ENCODE data around the gene MTFR1L. TPM values are rescaled to one million over a fixed set of nuclear protein-coding genes. Genes with fewer than 3 reads are reported as not detected.

MTFR1L gene
- polyA plus RNA-seq, 3 donors: 67.3 to 73.5 (median 69.9) TPM

GRCh38 chr1:25861316-25862286 lies 41.8 kb downstream of the MTFR1L start:
- Mint-ChIP-seq H3K9me3 (peaks cover 0 to 4% (median 0%) of the 10 kb centered on the region in 7 donors), H3K36me3 (peaks cover 23 to 27% of the 10 kb centered on the region in 2 donors), H3K4me1 (peaks cover 53% of the 10 kb centered on the region), H3K27me3 (ENCODE audit: low read depth in 3 of 3) (peaks cover 0 to 3% (median 0%) of the 10 kb centered on the region in 3 donors), H3K27ac (peak overlapping the region; percentile 87 to 99 (median 93)), H3K4me3 (peak overlapping the region; percentile 92 to 94)
- Histone ChIP-seq H2AFZ (ENCODE audit: insufficient read depth, low read depth, low read length, poor library complexity, severe bottlenecking) (peak overlapping the region; percentile 65), H3K9ac (ENCODE audit: insufficient read depth, low read length, poor library complexity, severe bottlenecking) (peak overlapping the region; percentile 36), H3K27me3 (ENCODE audit: control insufficient read depth in 2 of 2, insufficient read depth in 2 of 2, low read length in 2 of 2) (no peaks in the 10 kb centered on the region), H3K9me3 (replicated peaks in 1 of 2; ENCODE audit: control insufficient read depth in 1 of 2, insufficient read depth in 1 of 2, low read length in 2 of 2) (no peaks in the 10 kb centered on the region), H3K79me2 (ENCODE audit: insufficient read depth, low read length) (peaks cover 39% of the 10 kb centered on the region), H3K4me1 (ENCODE audit: control insufficient read depth in 1 of 2, insufficient read depth in 2 of 2, low read length in 2 of 2) (peaks cover 35 to 57% of the 10 kb centered on the region in 2 donors), H3K27ac (ENCODE audit: low read depth in 1 of 2, low read length in 2 of 2) (peak overlapping the region; percentile 91 to 99), H3K4me2 (replicated peaks; ENCODE audit: extremely low read depth, low read length, poor library complexity, severe bottlenecking) (peak overlapping the region; percentile 100), H3K36me3 (replicated peaks in 1 of 2; ENCODE audit: control insufficient read depth in 1 of 2, insufficient read depth in 2 of 2, low read length in 2 of 2) (peaks cover 11 to 20% of the 10 kb centered on the region in 2 donors), H3K4me3 (replicated peaks in 1 of 3; ENCODE audit: low read depth in 2 of 3, low read length in 3 of 3) (peak overlapping the region in 2 of 3 experiments; percentile 64 to 89), H4K20me1 (ENCODE audit: insufficient read depth, low read length) (no peaks in the 10 kb centered on the region)
- peak in 2 of 3 donors; percentile 19 to 38 for DNase-seq
- 37% methylated on average over 7 of the region's 16 CpGs for WGBS (ENCODE audit: insufficient coverage)
- intact Hi-C loops (cut with micrococcal nuclease): no loop called here
- no peak for TF ChIP-seq CTCF (IDR thresholded peaks at IDR 0.05)

- no peak overlapping the region for H2AFZ ChIP-seq (ENCODE audit: insufficient read depth, low read depth, low read length, poor library complexity, severe bottlenecking)
- Mint-ChIP-seq H3K27ac (peak overlapping the region in 6 of 7 donors; percentile 31 to 96 (median 81)), H3K27me3 (ENCODE audit: low read depth in 3 of 3) (peaks cover 0 to 3% (median 0%) of the 10 kb centered on the region in 3 donors), H3K4me3 (no peak overlapping the region), H3K4me1 (peaks cover 58% of the 10 kb centered on the region), H3K36me3 (peaks cover 27 to 28% of the 10 kb centered on the region in 2 donors), H3K9me3 (peaks cover 0 to 4% (median 0%) of the 10 kb centered on the region in 7 donors)
- peaks cover 26% of the 10 kb centered on the region for H3K79me2 ChIP-seq (ENCODE audit: insufficient read depth, low read length)
- peak overlapping the region in 1 of 2 donors; percentile 58 for H3K27ac ChIP-seq (ENCODE audit: low read depth in 1 of 2, low read length in 2 of 2)
- DNase-seq: no peak
- no peaks in the 10 kb centered on the region for H4K20me1 ChIP-seq (ENCODE audit: insufficient read depth, low read length)
- intact Hi-C loops (cut with micrococcal nuclease): no loop called here
- WGBS (ENCODE audit: insufficient coverage): 97% methylated on average over 19 of the region's 20 CpGs
- no peaks in the 10 kb centered on the region for H3K27me3 ChIP-seq (ENCODE audit: control insufficient read depth in 2 of 2, insufficient read depth in 2 of 2, low read length in 2 of 2)
- peak overlapping the region; percentile 8 for H3K9ac ChIP-seq (ENCODE audit: insufficient read depth, low read length, poor library complexity, severe bottlenecking)
- no peaks in the 10 kb centered on the region for H3K9me3 ChIP-seq (replicated peaks in 1 of 2; ENCODE audit: control insufficient read depth in 1 of 2, insufficient read depth in 1 of 2, low read length in 2 of 2)
- H3K36me3 ChIP-seq (replicated peaks in 1 of 2; ENCODE audit: control insufficient read depth in 1 of 2, insufficient read depth in 2 of 2, low read length in 2 of 2): peaks cover 11 to 20% of the 10 kb centered on the region in 2 donors
- no peak for TF ChIP-seq CTCF (IDR thresholded peaks at IDR 0.05)
- peaks cover 35 to 57% of the 10 kb centered on the region in 2 donors for H3K4me1 ChIP-seq (ENCODE audit: control insufficient read depth in 1 of 2, insufficient read depth in 2 of 2, low read length in 2 of 2)
- H3K4me2 ChIP-seq (replicated peaks; ENCODE audit: extremely low read depth, low read length, poor library complexity, severe bottlenecking): no peak overlapping the region
- no peak overlapping the region for H3K4me3 ChIP-seq (replicated peaks in 1 of 3; ENCODE audit: low read depth in 2 of 3, low read length in 3 of 3)
These were observed 43.2 kb downstream of the MTFR1L start for GRCh38 chr1:25862785-25863485.
